Left cardiac atrium (tissue), 4 donors: ENCODE data around the gene RANBP3L. TPM values are rescaled to one million over a fixed set of nuclear protein-coding genes. Genes with fewer than 3 reads are reported as not detected.
A peak's percentile ranks its signal among the peaks of the same experiment; 100 is the strongest.
"Not testable (repeated sequence)": the region's sequence is repeated elsewhere in the genome, so short reads cannot be mapped to it uniquely, and the experiment has no call there.

ENCODE experiments used
- ATAC-seq, 2 donors: fragments of 200-7000 bp; cut with Tn5 transposase; one replicate each; pipeline ENCODE4 v1.9.1; 2020; ENCODE audit warnings: mild to moderate bottlenecking in 2 of 2, moderate library complexity in 2 of 2
- DNase-seq: peaks from one replicate; pipeline ENCODE4 v3.0.0-alpha.2; 2020
- intact Hi-C, 2 donors: fragments of 100-400 bp; cut with DNase I; formaldehyde crosslinking; loops; one replicate each; pipeline versions ENCODE4 v1.14.1 to v1.15.1; 2022 to 2023
- long read RNA-seq: library from polyadenylated mRNA; unstranded; transcript quantifications from one replicate; pipeline ENCODE4 v2.0.0, GENCODE V29; 2021
- total RNA-seq, 2 donors: library from RNA; stranded (reverse); fragmentation: NEBNext Ultra II Directional; extraction: Animal tissue kit (Norgen Biotek cat#: 25700); gene quantifications; one replicate each; pipeline ENCODE4 v1.2.1, GENCODE V29; 2021
- donor health status: DM: no; HTN: yes; CAD: no.
- donor health status: DM: no; HTN: yes; CAD: no; lungs with severe emphysema.
- donor health status: DM: yes; HTN: yes; CAD: no.
- donor health status: Dilated cardiomyopathy.

Gene RANBP3L, protein sequence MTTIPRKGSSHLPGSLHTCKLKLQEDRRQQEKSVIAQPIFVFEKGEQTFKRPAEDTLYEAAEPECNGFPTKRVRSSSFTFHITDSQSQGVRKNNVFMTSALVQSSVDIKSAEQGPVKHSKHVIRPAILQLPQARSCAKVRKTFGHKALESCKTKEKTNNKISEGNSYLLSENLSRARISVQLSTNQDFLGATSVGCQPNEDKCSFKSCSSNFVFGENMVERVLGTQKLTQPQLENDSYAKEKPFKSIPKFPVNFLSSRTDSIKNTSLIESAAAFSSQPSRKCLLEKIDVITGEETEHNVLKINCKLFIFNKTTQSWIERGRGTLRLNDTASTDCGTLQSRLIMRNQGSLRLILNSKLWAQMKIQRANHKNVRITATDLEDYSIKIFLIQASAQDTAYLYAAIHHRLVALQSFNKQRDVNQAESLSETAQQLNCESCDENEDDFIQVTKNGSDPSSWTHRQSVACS
- total RNA-seq: 1 to 10 TPM in 1 of 2 donors, under 1 TPM in 1; 0.18 to 1.2 TPM
- long read RNA-seq: 0 reads

DNA sequence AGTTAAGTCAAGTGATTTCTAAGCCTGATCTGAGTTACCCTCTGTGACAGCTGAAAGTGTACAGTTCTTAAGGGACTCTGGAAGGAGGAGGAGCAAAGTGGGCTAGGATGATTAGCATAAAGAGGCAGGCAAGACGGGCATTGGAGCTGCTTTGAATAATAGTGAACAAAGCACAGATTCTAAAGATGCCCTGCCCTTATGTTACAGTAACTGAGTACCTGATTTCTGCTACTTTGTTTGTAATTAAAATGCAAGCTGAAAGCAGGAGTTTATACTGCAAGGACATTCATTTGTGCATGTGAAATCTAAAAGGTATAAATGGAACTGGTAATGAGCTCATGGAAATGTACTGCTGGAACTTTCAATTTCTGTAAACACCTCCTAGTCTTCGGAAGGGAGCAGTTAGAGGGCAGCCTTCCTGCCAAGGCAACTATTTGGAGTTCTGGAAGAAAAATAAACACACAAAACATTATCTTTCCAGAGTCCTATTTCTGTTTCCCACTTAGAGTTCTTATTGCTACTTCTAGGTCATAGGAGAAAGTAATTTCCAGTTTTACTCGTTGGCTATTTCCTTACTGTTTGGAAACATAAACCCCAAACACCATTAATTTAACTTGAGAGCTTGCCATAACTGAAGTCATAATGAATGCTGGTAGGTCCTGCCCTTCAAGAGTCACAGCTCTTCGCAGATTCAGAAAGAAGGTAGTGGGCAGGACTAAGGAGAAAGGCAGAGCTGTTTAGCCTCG, at the start of gene RANBP3L:
TSS of gene RANBP3L (minus strand) at position 45 of the 746 bp plus-strand sequence. CDS start 486 bp downstream, outside the sequence.
- ATAC-seq (peak; percentile 78 to 90), DNase-seq (peak; percentile 21)
- intact Hi-C loops: loop anchor here in 1 of 2 donors (5.0 to 10.0 kb wide), 2 partner anchors 57 to 125 kb away; partner anchors contain the start of gene NADK2

DNA sequence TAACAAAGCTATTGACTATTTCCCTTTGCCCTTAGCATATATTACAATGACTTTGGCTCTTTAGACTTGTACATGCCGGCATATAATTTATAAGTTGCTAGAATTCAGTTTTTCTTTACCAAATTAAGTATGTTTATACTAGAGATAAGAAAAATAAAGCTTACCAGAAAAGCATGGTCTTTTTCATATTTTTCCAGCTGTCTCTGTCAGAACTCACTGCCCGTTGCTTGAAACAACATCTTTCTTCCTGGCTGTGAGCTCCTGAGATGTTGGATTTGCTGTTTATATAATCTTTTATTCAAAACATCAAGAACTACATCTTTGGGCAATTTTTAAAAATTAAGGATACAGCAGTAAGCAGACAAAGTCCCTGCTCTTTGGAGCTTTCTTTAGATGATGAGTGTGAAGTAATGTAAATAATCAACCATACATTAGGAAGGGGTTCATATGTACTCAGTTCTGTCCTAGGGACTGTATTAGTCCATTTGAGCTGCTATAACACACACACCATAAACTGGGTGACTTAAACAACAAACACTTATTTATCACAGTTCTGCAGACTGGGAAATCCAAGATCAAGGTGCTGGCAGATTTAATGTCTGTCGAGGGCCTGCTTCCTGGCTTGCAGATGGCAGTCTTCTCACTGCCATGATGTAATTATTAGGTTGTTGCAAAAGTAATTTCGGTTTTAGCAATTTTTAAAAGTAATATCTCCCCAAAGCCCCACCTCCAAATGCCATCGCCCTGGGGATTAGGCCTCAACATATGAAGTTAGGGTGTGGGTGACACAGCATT, 45.4 kb upstream of the RANBP3L start:
- DNase-seq (no peak), ATAC-seq (no peak)
- intact Hi-C loops: no loop called here

DNA sequence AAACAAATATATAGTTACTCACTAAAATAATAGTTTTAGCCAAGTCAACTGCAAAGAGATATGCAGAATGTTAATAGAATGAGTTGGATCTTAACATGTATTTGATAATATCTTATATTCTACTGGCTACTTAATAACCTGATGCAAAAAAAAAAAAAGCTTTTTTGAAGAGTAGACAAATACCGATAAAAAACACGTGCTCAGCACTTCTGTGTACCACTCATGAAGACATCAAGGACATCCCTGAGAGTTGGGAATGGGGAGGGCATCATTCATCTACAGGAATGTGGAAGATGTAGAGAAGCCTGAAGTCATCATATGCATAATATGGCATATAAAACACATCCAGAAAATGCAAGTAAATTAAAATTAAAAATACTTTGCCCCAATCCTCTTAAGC, 43.2 kb upstream of the RANBP3L start:
- DNase-seq: no peak
- intact Hi-C loops: no loop called here
- ATAC-seq: no peak

DNA sequence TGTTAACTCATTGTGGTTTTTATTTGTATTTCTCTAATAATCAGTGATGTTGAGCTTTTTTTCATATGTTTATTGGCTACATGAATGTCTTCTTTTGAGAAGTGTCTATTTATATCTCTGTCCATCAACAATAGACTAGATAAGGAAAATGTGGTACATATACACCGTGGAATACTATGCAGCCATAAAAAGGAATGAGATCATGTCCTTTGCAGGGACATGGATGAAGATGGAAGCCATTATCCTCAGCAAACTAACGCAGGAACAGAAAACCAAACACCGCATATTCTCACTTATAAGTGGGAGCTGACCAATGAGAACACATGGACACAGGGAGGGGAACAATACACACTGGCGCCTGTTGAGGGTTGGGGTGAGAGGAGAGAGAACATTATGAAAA, 40.0 kb upstream of the RANBP3L start:
- ATAC-seq, DNase-seq, intact Hi-C loops: not testable (repeated sequence)

DNA sequence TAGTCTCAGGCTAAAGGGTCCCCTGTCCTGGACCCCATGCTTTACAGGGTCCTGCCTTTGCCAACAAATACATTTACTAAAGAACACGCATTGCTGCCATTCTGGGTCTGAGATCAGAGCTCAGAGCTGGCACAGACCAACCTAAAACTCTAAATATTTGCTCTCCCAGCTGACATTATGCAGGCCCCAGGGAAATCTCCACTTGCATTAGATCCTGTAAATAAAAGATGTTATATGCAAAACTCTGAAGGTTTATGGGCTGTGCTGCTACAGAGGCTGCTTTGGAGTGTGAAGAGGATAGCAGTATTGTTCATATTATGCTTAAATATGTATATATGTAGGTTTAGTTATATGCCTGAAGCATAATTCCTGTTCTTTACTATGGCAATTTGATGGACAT, 35.9 kb upstream of the RANBP3L start:
- DNase-seq (no peak), ATAC-seq (no peak)
- intact Hi-C loops: no loop called here

DNA sequence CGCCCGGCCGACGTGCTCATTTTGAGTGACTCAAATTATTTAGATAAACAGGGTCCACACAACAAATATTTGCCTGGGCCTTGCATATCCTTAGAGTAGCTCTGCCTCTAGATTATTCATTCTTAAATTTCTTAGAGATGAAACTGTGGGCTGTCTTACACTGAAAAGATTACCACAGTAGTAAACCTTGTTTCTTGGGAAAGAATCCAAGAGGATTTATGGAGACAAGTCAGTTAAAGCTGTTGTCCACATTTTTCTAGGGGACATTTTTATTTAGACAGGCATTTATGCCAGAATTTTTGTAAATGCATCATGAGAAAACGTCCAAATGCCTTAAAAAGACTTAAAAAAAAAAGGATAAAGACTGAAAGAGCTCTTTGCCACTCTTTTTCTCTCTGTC, 32.6 kb upstream of the RANBP3L start:
- ATAC-seq: no peak
- intact Hi-C loops: no loop called here
- no peak for DNase-seq

DNA sequence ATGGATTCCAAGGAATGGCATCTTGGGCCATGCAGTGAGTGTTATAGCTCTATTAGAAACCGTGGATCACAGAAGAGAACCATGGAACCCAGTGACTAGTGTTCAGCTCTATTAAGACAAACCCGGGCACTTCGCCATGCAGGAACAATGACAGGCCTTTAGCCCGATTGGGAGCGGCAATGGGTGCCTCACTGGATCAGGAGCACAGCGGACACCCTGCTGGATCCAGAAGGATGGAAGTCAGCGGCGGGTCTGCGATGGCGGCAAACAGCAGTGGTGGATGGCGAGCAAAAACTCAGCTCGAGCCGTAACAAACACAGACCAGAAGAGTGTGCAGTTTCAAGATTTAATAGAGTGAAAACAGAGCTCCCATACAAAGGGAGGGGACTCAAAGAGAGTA, 31.0 kb upstream of the RANBP3L start:
- DNase-seq, ATAC-seq, intact Hi-C loops: not testable (repeated sequence)

DNA sequence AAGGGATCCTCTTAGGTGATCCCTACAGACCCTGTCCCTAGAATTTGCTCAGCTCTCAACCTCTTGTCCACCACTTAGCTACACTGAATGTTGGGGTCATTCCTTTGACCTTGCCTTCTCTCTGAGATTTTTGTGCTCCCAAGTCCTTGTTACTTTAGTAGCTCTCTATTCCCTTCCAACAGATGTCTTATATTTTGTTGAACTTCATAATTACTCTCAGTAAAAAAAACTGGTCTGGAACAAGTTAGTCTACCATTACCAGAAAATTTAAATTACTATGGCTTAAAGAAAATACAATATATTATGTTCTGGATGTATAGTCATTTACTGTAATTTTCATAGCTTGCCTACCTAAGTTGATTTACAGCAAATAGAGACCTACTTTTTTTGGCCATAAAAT, 23.5 kb upstream of the RANBP3L start:
- intact Hi-C loops: no loop called here
- ATAC-seq (no peak), DNase-seq (no peak)

DNA sequence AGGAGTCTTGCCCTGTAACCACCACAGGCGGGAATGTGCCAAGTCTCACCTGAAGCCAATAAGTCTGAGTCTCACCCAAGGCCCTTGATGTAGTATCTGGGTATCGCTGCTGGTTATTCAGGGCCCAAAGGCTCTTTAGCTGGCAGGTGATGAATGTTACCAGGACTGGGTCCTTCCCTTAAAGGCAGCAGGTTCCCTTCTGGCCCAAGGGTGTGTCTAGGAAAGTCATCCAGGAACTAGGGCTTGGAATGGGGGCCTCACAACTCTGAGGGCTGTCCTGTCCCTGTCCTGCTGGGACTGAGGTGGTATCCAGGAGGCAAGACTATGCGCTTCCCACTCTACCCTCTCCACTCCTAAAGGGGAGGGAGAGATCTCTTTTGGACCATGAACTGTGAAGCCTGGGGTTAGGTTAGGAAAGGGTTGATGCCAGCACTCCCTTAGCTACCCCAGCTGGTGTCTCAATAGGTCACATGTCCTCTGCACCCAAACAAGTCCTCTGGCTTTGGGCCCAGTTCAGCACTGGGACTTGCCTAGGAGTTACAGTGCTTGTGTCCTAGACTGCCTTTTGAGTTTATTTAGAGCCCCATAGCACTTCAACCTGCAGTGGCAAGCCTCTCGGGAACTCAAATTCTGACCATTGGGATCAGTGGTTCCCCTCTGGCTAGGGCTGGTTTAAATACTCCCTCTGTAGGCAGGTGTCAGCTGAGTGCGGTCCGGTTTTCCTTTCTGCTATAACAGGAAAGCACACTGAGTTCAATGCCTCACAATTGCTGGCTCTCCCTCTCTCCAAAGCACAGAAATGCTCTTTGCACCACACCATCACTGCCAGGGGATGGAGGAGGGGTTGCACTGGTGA, 22.5 kb upstream of the RANBP3L start:
- intact Hi-C loops: no loop called here
- ATAC-seq: peak in 1 of 2 donors; percentile 71

DNA sequence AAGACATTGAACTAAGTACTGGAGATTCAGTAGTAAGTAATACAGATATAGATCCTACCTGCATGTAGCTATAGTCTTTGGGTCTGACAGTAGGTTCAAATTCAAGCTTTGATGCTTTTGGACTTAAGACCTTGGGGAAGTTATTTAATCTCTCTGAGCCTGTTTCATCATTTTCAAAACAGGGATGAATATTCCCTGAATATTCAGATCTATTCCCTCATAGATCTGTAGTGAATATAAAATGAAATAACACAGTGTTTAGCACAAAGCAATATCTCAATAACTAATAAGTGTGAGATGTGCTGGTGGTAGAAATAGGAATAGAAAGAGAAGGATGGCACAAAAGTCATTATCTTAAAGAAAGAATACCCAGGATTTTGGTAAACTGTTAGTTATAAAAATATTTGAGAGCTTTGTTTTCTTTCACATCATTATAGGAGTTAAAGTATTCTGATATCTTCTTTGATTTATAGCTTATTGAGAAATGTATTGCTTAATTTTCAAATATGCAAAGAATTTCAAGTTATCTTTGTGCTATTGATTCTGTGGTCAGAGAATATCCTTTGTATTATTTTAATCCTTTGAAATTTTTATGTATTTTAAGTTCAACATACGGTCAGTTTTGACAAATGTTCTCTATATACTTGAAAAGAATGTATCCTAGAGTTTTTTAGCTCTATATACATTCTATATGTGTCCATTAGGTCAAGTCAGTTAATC, 11.4 kb upstream of the RANBP3L start:
- ATAC-seq: no peak
- no peak for DNase-seq
- intact Hi-C loops: no loop called here

More for the DNA sequence above, 22.5 kb upstream of the RANBP3L start:
- DNase-seq: peak; percentile 26

DNA sequence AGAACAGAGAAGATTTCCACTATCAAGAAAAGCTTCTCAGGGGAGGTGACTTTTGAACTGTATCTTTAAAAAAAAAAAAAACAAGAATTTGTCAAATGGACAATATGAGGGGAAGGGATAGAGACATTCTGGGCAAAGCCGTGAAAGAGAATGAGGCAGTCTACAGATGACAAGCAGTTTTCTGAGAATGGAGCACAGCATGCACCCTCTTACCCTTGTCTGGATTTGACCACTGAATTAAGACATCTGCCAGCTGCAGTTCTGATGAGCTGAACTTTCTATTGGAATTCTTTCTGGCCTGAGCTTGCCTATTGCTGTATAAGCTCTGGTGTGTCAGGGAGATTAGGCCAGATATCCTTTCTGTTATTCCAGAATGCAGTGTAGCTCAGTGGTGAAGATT, 10.3 kb upstream of the RANBP3L start:
- ATAC-seq (no peak), DNase-seq (no peak)
- intact Hi-C loops: no loop called here

DNA sequence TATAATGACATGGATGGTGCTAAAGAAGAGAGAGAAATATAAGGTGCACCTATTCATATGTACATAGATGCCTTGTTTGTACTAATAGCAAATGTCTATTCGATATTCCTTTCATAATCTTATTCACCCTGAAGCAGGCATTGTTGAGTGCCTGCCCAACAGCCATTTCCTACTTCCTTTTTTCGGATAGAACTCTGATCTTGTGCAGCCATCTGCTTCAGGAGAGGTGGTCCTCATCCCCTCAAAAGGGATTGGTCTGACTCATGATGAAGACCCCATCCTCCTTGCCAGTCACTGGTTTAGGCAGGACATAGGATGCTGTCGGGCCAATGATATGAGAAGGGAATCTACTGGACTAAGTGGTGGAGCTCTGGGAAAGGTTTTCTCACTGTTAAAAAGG, 8.4 kb upstream of the RANBP3L start:
- ATAC-seq (no peak), DNase-seq (no peak)
- intact Hi-C loops: no loop called here

DNA sequence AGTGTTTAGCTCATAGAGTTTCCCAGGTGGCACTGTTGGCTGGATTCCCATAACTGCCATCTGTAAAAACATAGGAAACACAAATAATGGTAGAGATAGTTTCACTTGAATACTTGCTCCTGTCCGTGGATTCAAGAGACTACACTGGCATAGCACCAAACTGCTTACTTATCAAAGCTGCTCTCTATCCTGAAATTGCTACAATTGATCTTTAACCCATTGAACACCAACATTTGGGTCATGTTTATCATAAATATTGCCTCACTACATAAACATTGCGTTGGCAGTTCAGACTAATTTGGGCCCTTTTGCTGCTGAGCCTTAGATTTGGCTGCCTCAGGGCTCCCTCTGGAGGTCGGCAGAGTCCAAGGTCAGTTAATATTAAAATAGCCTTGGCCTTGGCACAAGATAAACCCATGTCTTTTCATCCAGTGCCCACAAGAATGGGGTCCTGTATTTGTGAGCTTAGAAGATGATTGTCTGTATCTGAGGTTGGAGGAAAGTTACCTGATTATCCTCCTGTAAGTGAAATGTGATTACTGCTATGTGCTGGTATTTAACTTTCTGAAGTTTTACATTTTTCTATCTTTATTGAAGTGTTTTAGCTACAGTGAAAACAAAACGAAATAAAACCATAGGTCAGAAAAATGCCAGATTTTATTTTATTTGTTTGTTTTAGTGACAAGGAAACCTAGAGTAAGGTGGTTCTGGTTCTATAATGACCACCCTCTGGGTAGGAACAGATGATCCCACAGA, 4.0 kb upstream of the RANBP3L start:
- peak; percentile 62 for DNase-seq
- peak; percentile 70 to 81 for ATAC-seq
- intact Hi-C loops: loop anchor here in 1 of 2 donors (5.0 to 10.0 kb wide), 2 partner anchors 38 to 61 kb away; partner anchors contain the start of gene NADK2

DNA sequence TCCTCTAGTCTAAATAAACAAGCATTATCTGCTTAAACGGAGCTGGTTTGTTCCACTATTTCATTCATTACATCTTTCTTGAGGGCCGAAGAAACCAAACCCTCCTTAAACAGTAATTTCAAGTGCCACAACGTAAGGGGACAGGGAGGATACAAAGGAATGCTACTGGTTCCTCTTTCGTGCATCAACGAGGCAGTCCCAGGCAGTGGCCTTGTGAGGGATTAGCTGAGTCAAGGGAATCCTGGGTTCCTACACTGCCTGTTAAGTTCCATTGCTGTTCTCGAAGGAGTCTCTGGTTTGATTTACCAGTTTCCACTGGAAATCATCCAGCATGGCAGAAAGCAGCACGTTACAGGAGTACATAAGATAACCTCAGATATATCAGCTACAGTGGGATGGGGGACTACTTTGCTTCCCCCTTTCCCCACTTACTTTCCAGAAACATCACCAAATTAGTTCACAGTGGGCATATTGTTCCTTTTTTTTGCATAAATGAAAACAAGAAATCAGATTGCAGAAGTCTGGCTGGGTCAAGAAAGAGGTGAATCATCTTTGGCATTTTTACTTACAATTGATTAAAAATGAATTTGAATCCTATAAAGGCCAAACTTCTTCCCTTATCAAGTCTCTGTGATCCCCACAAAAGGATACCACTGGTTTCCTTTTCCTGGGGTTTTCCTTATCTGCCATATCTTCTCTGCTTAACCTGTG, 2.5 kb upstream of the RANBP3L start:
- ATAC-seq: no peak
- intact Hi-C loops: loop anchor here in 1 of 2 donors (5.0 to 10.0 kb wide), 2 partner anchors 59 to 127 kb away; partner anchors contain the start of gene NADK2

DNA sequence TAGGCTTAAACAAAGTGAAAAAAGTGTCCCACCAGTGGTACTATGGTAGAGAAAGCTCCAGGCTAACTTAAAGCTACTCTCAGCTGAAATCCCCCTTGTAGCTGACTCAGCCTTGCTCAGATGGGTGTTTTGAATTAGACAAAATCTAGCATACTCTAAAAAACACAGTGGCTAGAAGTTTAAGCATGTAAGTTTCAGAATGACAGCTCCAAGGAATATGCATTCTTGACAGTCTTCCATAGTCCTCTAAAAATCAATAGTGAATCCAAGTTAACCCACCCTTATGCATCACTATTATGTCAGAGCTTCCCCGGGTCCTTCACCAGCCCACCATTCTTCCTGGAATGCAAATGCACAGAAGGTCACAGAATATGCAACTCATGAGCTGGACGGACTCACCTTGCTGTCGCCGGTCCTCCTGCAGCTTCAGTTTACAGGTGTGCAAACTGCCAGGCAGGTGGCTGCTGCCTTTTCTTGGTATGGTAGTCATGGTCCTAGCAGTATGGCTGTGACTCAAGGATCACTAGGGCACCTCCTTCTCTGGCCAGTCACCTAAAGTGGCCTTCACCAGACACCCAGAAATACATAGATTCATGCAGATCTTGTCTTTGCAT, 668 bp downstream of the RANBP3L start:
- ATAC-seq: no peak
- DNase-seq: no peak
- intact Hi-C loops: loop anchor here in 1 of 2 donors (5.0 to 10.0 kb wide), 2 partner anchors 56 to 124 kb away; partner anchors contain the start of gene NADK2

More for the DNA sequence above, 2.5 kb upstream of the RANBP3L start:
- no peak for DNase-seq
